HG03108 (cell line): ENCODE measurements around the gene ENPP3.

ENCODE experiments used
- ATAC-seq: cut with Tn5 transposase; IDR thresholded peaks from one replicate; pipeline ENCODE4 v1.9.1; 2021; ENCODE audit warnings: moderate library complexity; ENCODE audit not compliant: unreplicated experiment

Gene ENPP3

DNA sequence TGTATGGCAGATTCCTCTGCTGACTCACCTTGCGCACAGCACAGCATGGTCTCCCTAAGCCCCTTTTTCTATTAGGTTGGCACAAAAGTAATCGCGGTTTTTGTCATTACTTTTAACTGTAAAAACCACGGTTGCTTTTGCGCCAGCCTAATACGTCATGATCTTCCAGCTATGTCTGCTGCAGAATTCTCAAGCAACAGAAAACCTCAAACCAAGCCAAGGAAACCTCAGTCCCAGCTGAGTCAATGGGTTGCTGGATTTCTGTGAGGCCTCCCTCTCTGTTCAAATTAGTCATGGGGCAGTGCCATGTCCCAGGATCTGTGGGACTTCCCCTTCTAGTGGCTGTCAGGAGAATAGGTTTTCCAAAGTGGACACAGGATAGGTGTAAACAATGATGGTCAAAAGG lies 155.0 kb downstream of the ENPP3 start:
- no peak for ATAC-seq

- ATAC-seq = no peak
These were observed 158.3 kb downstream of the ENPP3 start for GRCh38 chr6:131795366-131795765.
